B cell (primary cell): ENCODE measurements around the gene WDFY4.

Experiments used
- EZH2 ChIP-seq: IDR thresholded peaks from 2 replicates; pipeline ENCODE4 v1.6.1; 2012; ENCODE audit warnings: borderline replicate concordance, low read depth, mild to moderate bottlenecking, moderate library complexity, low read length; ENCODE audit not compliant: insufficient read depth, poor library complexity, severe bottlenecking
- TF ChIP-seq, protein P1 (sequence below): fragments of 200-600 bp; IDR thresholded peaks from one replicate; pipeline ENCODE4 v1.8.0; 2022; ENCODE audit warnings: antibody characterized with exemption, mild to moderate bottlenecking

DNA sequence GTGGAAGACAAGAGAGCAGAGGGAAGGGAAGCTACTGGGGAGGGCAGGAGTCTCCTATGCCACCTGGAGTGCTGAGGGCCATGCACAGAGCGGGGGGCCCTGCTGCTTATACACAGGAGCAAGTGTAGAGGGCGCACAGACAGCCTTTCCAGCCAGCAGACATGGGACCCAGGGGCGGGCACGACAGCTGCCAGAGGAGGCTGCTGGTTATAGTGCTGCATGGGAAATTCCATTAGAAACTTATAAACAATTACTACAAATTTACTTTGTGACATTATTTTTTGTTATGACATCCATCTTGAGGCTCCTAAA lies 90.5 kb downstream of the WDFY4 start:
- TF ChIP-seq, protein P1, sequence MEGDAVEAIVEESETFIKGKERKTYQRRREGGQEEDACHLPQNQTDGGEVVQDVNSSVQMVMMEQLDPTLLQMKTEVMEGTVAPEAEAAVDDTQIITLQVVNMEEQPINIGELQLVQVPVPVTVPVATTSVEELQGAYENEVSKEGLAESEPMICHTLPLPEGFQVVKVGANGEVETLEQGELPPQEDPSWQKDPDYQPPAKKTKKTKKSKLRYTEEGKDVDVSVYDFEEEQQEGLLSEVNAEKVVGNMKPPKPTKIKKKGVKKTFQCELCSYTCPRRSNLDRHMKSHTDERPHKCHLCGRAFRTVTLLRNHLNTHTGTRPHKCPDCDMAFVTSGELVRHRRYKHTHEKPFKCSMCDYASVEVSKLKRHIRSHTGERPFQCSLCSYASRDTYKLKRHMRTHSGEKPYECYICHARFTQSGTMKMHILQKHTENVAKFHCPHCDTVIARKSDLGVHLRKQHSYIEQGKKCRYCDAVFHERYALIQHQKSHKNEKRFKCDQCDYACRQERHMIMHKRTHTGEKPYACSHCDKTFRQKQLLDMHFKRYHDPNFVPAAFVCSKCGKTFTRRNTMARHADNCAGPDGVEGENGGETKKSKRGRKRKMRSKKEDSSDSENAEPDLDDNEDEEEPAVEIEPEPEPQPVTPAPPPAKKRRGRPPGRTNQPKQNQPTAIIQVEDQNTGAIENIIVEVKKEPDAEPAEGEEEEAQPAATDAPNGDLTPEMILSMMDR = no peak
- no peak for TF ChIP-seq EZH2
